Astrocyte of the hippocampus (primary cell): Measurements from ENCODE around the gene KISS1.

Source experiments
- DNase-seq: peaks from one replicate; pipeline ENCODE4 v3.0.0; 2011; ENCODE audit warnings: low read depth, low spot score

The KISS1 gene

DNA sequence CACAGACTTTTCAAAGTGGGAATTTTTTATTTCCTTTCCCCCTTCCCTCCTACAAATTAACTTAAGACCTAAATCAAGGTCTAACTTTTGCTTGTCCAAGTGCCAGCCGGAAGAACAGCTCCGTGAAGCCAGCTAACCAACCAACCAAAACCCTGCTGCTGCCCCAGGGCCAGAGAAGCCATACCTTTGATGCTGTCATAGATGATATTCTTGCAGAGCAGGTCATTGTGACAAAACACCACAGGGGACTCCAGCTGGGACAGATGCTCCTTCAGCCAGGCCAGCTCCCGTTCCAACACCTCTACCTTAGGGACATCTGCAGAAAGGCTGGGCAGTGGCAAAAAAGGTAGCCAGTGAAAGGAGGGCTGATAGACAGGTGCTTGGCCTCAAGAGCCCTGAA is 55.2 kb downstream of the KISS1 start:
- DNase-seq, result no peak
